Uterus (tissue), 2 donors: ENCODE data around the gene ADAMTS15.

ENCODE experiments used
- CTCF ChIP-seq, 4 experiments: fragments of 200-600 bp in 2 of 4; fragments of 450-650 bp in 2 of 4; sonication (generic) in 2 of 4; IDR thresholded peaks; one replicate each; pipeline ENCODE4 v1.5.1; 2016 to 2019; ENCODE audit warnings: antibody characterized with exemption in 4 of 4, mild to moderate bottlenecking in 2 of 4, moderate library complexity in 1 of 4
- POLR2A ChIP-seq, 2 donors: fragments of 450-650 bp; IDR thresholded peaks; one replicate each; pipeline ENCODE4 v1.6.1; 2016; ENCODE audit warnings: antibody characterized with exemption in 2 of 2, mild to moderate bottlenecking in 1 of 2, moderate library complexity in 1 of 2

- TF ChIP-seq CTCF (IDR thresholded peaks at IDR 0.05) (no peak), POLR2A (IDR thresholded peaks at IDR 0.05) (no peak)
Observed at GRCh38 chr11:130513132-130513531, 64.7 kb downstream of the ADAMTS15 start.
